HUDEP-2 (cell line): ENCODE results near the gene C4B.
"Not testable (repeated sequence)": the region's sequence is repeated elsewhere in the genome, so short reads cannot be mapped to it uniquely, and the experiment has no call there.

ENCODE experiments used
- DNase-seq, 76 experiments: peaks; one replicate each; lab custom pipeline; 2025; ENCODE audit not compliant: unreplicated experiment in 76 of 76; lab: John Stamatoyannopoulos, UW

Gene C4B

GRCh38 chr6:32047855-32048766 lies 33.5 kb downstream of the C4B start:
- DNase-seq = peak in 60 of 76 experiments; percentile 6 to 91 (median 51)

DNA sequence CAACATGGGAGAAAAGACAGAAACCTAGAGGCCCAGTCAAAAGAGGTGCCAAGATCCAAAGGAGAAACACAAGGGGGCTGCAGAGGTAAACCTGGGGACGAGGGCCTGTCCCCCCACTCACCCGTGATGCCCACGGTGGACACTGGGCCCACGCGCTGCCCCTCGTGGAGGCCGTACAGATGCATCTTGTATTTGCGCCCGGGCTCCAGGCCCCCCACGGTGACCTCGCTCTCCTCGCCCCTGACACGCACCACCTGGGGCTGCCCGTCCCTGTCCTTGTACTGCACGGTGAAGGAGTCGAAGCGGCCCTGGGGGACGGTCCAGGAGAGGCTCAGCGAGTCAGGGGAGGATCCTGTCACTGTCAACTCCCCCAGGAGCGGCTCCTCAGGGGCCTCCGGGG lies 34.6 kb downstream of the C4B start:
- not testable (repeated sequence) for DNase-seq

GRCh38 chr6:32049736-32050135 lies 35.1 kb downstream of the C4B start:
- not testable (repeated sequence) for DNase-seq

- DNase-seq = no peak
These were observed 36.0 kb downstream of the C4B start for GRCh38 chr6:32050562-32050961.

GRCh38 chr6:32052626-32053025 lies 38.0 kb downstream of the C4B start:
- not testable (repeated sequence) for DNase-seq

GRCh38 chr6:32053314-32053713 lies 38.7 kb downstream of the C4B start:
- not testable (repeated sequence) for DNase-seq

GRCh38 chr6:32055756-32056155 lies 41.2 kb downstream of the C4B start:
- DNase-seq = not testable (repeated sequence)

DNA sequence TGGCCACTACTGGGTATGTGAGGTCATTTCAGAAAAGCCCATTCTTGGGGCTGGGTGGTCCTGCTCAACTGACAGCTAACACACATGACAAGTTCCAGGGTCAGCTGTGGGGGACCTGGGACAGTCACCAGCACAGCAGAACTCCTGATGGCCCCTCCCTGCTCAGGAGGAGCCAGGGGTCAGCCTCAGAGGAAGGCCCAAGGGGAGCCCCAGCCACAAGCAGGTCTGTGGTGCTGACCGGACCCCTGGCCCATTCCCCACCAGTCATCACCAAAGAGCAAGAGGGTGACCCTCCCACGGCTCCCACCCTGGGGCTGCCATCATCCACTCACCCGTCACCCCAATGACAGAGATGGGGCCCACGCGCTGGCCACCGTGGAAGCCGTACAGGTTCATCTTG lies 41.7 kb downstream of the C4B start:
- DNase-seq = no peak

- DNase-seq = no peak
These were observed 43.4 kb downstream of the C4B start for GRCh38 chr6:32057966-32058365.

GRCh38 chr6:32058511-32058963 lies 43.9 kb downstream of the C4B start:
- DNase-seq = no peak

DNA sequence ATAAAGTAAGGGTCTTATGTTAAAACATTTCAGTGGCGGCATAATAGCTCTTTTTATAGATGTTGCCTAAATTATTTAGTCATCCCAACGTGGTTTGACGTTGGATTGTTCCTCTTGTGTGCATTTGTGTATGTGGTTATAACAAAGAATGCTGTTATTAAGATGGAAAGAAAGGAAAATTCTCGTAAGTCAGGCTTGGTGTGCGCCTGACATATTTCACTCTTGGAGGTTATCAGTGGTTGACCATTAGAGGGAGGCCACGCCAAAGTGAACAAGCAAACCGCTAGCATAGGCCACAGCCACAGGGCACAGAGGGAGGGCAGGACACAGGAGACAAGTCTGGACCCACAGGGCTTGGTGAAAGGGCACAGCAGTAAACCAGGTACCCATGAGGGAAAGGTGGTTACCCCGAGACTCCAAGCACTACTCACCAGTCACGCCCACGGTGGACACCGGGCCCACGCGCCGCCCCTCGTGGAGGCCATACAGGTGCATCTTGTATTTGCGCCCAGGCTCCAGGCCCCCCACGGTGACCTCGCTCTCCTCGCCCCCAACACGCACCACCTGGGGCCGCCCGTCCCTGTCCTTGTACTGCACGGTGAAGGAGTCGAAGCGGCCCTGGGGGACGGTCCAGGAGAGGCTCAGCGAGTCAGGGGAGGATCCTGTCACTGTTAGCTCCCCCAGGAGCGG lies 46.5 kb downstream of the C4B start:
- DNase-seq = no peak

GRCh38 chr6:32064706-32065105 lies 50.1 kb downstream of the C4B start:
- DNase-seq = no peak

GRCh38 chr6:32067521-32067920 lies 52.9 kb downstream of the C4B start:
- DNase-seq = not testable (repeated sequence)

- not testable (repeated sequence) for DNase-seq
These were observed 53.7 kb downstream of the C4B start for GRCh38 chr6:32068315-32068714.

- no peak for DNase-seq
These were observed 54.3 kb downstream of the C4B start for GRCh38 chr6:32068867-32069266.

DNA sequence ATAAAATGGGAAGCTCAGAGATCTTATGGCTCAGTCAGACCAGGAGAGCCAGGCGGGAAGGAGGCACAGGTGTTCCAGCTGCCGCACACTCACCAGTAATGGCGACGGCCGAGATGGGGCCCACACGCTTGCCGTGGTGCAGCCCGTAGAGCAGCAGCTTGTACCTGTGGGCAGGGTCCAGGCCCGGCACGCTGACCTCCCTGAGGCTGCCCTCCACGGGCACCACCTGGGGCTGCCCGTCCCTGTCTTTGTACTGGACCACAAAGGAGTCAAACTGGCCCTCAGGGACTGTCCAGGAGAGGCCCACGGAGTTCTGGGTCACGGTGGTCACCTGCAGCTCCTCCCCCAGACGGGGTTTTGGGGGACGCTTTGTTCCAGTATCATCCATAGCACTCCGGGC lies 54.9 kb downstream of the C4B start:
- no peak for DNase-seq

- DNase-seq = no peak
These were observed 55.4 kb downstream of the C4B start for GRCh38 chr6:32069878-32070515.

- no peak for DNase-seq
These were observed 56.4 kb downstream of the C4B start for GRCh38 chr6:32070814-32071543.

DNA sequence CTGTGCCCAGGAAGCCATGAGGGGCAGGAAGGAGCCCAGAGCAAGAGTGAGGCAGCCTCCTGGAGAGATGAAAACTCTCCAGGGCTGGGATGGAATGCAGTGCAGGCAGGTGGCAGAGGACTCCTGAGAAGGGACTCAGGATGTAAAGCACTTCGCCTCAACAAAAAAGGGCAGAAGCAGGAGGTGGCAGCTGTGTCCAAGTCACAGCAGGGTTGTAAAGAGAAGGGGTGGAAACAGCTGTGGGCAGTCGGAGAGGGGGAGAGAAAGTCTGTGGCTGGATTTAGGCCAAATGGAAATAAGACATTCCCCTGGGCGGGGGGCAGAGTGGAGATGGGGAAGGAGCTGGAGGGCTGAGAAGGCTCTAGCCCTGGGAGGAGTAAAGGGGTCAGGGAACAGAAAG lies 58.5 kb downstream of the C4B start:
- no peak for DNase-seq

DNA sequence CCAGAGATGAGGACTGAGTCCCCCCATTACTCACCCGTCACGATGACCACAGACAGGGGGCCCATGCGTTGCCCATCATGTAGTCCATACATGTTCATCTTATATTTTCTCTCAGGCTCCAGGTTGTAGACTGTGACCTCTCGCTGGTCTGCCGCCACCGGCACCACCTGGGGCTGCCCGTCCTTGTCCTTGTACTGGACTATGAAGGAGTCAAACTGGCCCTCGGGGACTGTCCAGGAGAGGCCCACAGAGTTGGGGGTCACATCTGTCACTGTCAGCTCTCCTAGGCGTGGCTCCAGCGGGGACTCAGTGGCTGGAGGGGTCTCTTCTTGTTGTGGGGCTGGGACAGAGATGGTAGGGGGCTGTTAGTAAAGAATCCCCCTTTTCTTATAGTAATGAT lies 59.0 kb downstream of the C4B start:
- DNase-seq = no peak
